Measurements from ENCODE around the gene IL21R. TPM values are rescaled to one million over a fixed set of nuclear protein-coding genes. Genes with fewer than 3 reads are reported as not detected.

IL21R gene
- total RNA-seq, 1 donor from 2014 or later: 0.98 TPM

- Histone ChIP-seq H3K27ac (no peak overlapping the region), H3K4me1 (no peaks in the 10 kb centered on the region), H3K27me3 (no peaks in the 10 kb centered on the region), H3K9me3 (peaks cover 4% of the 10 kb centered on the region), H3K4me3 (no peak overlapping the region), H3K36me3 (no peaks in the 10 kb centered on the region)
- no peak for DNase-seq (ENCODE audit: extremely low spot score in 2 of 2)
- TF ChIP-seq CTCF (IDR thresholded peaks at IDR 0.05) (no peak), POLR2A (IDR thresholded peaks at IDR 0.05) (no peak), POLR2AphosphoS5 (IDR thresholded peaks at IDR 0.05; ENCODE audit: insufficient read depth in 1 of 2, low read depth in 1 of 2) (no peak)
- intact Hi-C loops (cut with DNase I): no loop called here
Measured at GRCh38 chr16:27439271-27440018, 37.5 kb downstream of the IL21R start.

- Histone ChIP-seq H3K27me3 (no peaks in the 10 kb centered on the region), H3K4me1 (no peaks in the 10 kb centered on the region), H3K27ac (no peak overlapping the region), H3K36me3 (no peaks in the 10 kb centered on the region), H3K9me3 (peaks cover 8% of the 10 kb centered on the region), H3K4me3 (no peak overlapping the region)
- intact Hi-C loops (cut with DNase I): no loop called here
- DNase-seq (ENCODE audit: extremely low spot score in 2 of 2): no peak
- TF ChIP-seq CTCF (IDR thresholded peaks at IDR 0.05) (no peak), POLR2AphosphoS5 (IDR thresholded peaks at IDR 0.05; ENCODE audit: insufficient read depth in 1 of 2, low read depth in 1 of 2) (no peak), POLR2A (IDR thresholded peaks at IDR 0.05) (no peak)
Measured at GRCh38 chr16:27441276-27441675, 39.3 kb downstream of the IL21R start.

- Histone ChIP-seq H3K4me1 (no peaks in the 10 kb centered on the region), H3K36me3 (no peaks in the 10 kb centered on the region), H3K9me3 (peaks cover 8% of the 10 kb centered on the region), H3K4me3 (no peak overlapping the region), H3K27me3 (no peaks in the 10 kb centered on the region), H3K27ac (no peak overlapping the region)
- TF ChIP-seq POLR2AphosphoS5 (IDR thresholded peaks at IDR 0.05; ENCODE audit: insufficient read depth in 1 of 2, low read depth in 1 of 2) (no peak), POLR2A (IDR thresholded peaks at IDR 0.05) (no peak)
- DNase-seq (ENCODE audit: extremely low spot score in 2 of 2): no peak
- intact Hi-C loops (cut with DNase I): no loop called here
Measured at GRCh38 chr16:27441998-27442397, 40.0 kb downstream of the IL21R start.

- no peak for TF ChIP-seq POLR2A (IDR thresholded peaks at IDR 0.05)
- no peak overlapping the region for H3K27ac ChIP-seq
- intact Hi-C loops (cut with DNase I): no loop called here
- H3K4me3 ChIP-seq: no peak overlapping the region
- no peak for DNase-seq (ENCODE audit: extremely low spot score in 2 of 2)
- H3K4me1 ChIP-seq: no peaks in the 10 kb centered on the region
- no peaks in the 10 kb centered on the region for H3K36me3 ChIP-seq
- no peaks in the 10 kb centered on the region for H3K27me3 ChIP-seq
- H3K9me3 ChIP-seq: peaks cover 8% of the 10 kb centered on the region
Measured at GRCh38 chr16:27444015-27444414, 42.0 kb downstream of the IL21R start.

GRCh38 chr16:27444470-27444869 is 42.5 kb downstream of the IL21R start:
- Histone ChIP-seq H3K36me3 (no peaks in the 10 kb centered on the region), H3K4me1 (no peaks in the 10 kb centered on the region), H3K27me3 (no peaks in the 10 kb centered on the region), H3K9me3 (peaks cover 8% of the 10 kb centered on the region), H3K4me3 (no peak overlapping the region), H3K27ac (no peak overlapping the region)
- TF ChIP-seq POLR2A (IDR thresholded peaks at IDR 0.05): no peak
- no peak for TF ChIP-seq CTCF (IDR thresholded peaks at IDR 0.05)
- no peak for TF ChIP-seq POLR2AphosphoS5 (IDR thresholded peaks at IDR 0.05; ENCODE audit: insufficient read depth in 1 of 2, low read depth in 1 of 2)
- DNase-seq (ENCODE audit: extremely low spot score in 2 of 2): no peak
- intact Hi-C loops (cut with DNase I): no loop called here

GRCh38 chr16:27445502-27446175 is 43.7 kb downstream of the IL21R start:
- H3K36me3 ChIP-seq: no peaks in the 10 kb centered on the region
- intact Hi-C loops (cut with DNase I): no loop called here
- H3K4me3 ChIP-seq: no peak overlapping the region
- no peaks in the 10 kb centered on the region for H3K27me3 ChIP-seq
- DNase-seq (ENCODE audit: extremely low spot score in 2 of 2): no peak
- TF ChIP-seq POLR2A (IDR thresholded peaks at IDR 0.05): no peak
- no peak for TF ChIP-seq CTCF (IDR thresholded peaks at IDR 0.05)
- no peak for TF ChIP-seq POLR2AphosphoS5 (IDR thresholded peaks at IDR 0.05; ENCODE audit: insufficient read depth in 1 of 2, low read depth in 1 of 2)
- H3K4me1 ChIP-seq: no peaks in the 10 kb centered on the region
- no peak overlapping the region for H3K27ac ChIP-seq
- H3K9me3 ChIP-seq: peaks cover 8% of the 10 kb centered on the region

Measured in vagina (tissue), 2 donors.